Suppressor macrophage treated with lipopolysaccharide for 1 hour (primary cell): ENCODE measurements around the gene TGDS.
A peak's percentile ranks its signal among the peaks of the same experiment; 100 is the strongest.
"Not testable (repeated sequence)": the region's sequence is repeated elsewhere in the genome, so short reads cannot be mapped to it uniquely, and the experiment has no call there.

ENCODE experiments used
- DNase-seq, 3 donors: peaks; one replicate each; pipeline ENCODE4 v3.0.0-alpha.2; 2020 to 2022

Gene TGDS

DNA sequence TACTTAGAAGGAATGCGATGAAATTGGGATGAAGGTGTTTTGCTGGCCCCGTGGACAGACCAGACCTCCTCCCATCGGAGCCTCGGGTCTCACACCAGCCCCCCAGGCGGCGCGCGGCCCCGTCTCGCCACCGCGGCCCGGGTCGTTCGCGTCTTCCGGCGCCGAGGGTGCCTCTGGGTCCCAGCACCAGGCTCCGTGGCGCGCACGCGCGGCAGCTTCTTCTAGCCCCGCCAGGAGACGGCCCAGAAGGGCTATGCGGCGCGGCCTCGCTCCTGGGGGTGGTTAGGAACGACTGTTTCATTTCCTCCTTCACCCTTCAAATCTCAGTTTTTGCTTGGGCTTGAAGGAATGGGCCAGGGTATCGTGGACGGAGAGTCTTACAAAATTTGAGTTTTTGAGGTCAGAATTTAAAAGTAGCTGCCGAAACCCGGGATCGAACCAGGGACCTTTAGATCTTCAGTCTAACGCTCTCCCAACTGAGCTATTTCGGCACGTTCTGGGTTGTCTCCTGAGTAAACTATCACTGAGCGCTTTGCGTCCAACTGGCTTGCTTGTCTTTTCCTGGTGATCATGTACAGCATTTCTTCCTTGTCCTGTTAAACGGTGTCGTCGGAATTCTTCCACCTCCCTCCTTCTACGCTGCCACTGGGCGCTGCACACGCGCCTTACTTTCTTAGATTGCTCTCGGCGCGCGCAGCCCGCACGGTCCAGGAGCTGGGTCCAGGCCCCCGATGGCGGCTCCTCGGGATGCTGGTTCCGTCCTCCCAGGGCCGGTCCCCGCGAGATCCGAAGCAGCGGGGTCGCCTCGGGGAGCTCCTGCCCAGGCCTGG is 46.5 kb downstream of the TGDS start:
- peak; percentile 94 to 97 (median 97) for DNase-seq

DNA sequence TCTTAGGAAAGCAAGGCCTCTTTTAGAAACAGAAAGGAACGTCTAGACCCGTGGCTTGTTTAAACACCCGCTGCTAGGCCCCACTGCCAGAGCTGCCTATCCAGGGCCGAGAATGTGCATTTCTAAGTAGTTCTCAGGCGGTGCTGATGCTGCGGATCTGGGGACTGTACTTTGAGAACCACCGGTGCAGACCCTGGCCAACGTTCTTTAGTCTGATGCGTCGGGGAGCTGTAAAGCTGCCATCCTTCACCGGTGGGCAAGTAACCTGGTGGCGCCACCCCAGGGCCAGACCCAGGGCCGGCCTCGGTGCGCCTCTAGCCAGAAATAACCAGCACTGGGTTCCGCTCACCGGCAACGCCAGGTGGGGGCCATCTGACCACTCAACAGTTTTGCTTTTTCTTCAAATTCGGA is 47.1 kb downstream of the TGDS start:
- peak; percentile 23 to 45 (median 34) for DNase-seq

DNA sequence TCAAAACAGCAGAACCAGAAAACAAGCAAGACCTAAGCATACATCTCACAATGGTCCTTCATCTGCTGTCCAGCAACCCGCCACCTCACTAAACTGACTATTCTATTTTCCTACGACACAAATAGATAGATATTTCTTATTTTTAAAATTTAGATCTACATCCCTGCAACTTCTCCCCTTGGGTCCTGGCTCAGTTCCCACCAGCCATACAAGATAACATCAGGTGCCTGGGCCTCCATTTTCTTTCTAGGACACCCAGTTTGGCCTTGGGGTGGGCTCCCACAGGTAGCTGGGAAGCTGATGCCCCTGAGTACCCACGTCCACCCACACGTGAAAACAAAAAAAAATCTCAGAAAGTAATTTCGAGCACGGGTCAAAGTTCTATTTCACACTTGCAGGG is 47.6 kb downstream of the TGDS start:
- no peak for DNase-seq

DNA sequence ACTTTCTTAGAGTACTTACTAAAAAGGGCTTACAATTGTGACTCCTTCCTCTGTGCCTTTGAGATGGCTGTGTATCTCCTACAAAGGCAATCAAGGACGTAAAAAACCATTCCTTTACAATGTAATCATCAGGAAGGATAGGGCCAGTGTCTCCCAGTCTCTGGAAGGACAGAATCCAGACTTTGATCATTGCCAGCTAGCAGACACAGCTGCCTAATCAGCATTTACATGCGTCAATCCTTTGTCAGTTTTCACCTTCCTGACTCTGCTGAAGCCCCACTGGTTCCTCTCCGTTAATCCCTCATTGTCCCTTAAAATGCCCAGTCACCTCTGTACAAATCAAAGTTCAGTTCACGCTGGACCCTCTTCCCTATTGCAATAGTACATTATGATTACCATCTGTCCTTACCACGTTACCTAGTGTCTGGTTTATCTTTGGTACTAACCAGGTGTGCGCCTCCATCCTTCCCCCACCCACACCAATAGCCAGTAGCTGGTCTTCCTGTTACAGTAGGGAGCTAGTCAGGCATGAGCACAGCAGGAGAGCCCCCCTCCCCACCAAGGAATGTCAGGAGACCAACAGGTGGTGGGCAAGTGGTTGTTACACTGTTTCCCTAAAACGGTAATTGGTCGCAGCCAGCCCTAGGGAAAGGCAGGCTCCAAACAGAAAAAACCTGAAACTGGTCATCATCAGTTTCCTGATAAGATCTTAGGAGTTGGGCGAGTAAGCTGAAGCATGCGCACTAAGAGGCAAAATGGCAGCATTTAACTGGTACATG is 49.7 kb downstream of the TGDS start:
- DNase-seq: no peak

DNA sequence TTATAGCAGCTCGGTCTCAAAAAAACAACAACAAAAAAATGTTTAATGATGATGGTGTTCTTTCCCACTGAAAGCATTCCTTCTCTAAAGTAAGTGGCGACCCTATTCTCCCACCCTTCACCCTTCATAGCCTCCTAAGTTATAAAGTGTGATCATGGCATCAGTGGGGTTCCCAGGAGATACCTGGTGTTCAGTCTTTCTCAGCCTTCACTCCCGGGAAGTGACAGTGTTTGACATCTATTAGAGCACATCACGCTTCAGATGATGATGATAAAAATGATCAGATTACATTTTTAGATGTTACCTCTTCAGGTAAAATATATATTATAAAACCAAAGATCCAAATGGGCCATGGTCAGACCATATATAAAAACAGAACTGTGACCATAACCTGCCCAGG is 51.0 kb downstream of the TGDS start:
- DNase-seq: no peak

DNA sequence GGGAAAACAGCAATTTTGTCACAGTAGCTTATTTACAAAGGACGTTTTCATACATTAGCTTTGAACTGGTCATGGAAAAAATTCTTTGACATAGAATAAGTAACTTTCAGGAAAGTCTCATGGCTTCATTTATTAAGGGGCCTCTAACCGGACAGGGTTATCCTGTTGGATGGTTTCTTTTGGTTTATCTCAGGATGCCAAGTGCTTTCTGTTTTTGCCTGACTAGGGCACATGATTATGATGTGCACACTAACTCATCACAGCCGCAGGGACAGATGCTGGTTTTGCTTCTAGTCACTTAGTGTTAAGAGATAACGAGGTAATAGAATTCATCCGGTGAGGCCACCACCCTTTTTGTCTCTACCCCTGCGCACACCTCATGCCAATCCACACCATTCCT is 53.0 kb downstream of the TGDS start:
- no peak for DNase-seq

DNA sequence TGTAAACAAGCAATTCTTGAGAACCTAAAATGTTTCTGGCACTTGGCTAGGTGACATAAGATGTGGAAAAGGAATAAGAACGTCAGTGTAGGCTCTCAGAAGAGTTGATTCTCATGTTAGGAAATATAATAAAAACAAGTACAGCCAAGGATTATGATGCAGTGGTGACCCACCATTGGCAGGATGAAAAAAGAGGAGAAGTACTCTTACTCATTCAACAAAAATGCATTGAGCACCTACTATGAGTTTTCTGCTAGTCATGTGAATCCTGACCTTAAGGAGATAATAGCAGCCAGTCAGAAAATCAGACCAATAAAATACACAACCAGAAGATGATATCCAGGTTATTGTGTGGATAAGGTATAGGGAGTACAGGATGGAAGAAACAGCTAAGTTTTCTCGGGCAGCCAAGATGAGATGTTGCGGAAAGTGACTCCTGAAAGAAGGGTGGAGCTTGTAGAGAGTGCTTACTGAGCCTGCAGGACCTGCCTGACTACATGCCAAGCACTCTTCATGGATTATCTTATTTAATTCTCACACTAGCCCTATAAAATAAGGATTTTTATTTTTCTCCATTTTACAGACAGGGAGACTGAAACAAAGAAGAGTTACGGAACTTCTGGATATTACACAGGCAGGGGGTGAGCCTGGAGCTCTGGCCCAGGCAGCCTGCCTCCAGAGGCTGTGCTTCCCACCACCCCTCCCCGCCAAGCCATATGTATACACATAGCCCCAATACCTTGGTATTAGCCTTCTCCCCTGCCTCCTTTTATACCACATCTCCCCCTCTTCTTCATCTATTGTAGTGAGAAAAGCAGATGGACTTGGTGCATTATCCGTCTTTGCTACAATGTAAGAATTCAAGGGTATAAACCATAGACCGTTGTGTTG is 58.0 kb downstream of the TGDS start:
- no peak for DNase-seq

DNA sequence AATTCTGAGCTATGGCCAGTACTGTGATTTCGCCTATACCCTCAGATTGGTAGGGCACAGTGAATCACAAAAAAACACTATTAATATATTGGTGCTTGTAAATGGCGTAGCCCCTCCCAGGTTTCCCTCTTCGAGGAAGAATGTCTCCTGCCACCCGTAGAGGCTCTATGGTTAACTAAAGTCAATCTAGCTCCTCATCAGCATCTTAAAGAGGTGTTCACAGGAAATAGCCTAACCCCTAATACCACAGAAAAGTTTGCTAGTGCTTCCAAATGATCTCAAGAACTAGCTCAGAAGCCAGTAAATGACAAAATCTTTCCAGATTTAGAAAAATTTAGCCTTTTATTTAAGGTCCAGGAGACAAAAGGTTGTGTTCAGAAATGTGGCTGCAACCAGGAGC is 60.2 kb downstream of the TGDS start:
- no peak for DNase-seq

DNA sequence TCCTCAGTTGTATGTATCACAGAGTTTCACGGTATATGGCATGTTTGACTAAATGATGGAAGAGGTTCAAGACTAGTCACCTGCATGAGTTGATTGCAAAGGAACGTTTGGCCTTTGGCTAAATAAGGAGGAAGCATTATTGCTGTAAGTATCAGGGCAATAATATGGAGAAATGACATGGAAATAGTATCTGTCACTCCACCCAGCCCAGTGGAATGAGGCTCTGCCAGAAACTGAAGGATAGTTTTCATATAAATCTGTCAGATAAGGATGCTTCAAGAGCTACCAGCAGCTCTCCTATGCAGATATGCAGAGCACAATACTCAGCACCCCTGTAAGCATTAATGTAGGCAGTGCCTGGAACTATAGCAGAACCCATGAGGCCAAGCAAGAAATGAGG is 60.7 kb downstream of the TGDS start:
- DNase-seq: no peak

DNA sequence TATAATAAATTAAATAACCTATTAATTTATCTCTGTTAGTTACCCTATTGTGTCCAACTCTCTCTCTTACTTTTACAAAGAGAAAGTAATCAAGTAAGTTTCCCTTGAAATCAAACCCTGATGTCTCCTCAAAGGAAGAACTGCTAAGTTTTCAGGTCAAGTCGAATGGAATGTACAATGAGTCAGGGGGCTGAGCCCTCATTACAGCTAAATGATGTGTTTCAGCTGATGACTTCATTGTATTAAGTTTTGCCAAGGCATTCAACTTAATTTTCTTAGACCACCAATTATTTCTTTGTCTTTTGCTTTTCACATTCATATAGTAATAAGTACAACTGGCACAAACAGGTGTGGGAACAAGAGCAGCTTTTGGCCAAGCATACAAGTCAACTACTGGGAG is 61.8 kb downstream of the TGDS start:
- DNase-seq: no peak

DNA sequence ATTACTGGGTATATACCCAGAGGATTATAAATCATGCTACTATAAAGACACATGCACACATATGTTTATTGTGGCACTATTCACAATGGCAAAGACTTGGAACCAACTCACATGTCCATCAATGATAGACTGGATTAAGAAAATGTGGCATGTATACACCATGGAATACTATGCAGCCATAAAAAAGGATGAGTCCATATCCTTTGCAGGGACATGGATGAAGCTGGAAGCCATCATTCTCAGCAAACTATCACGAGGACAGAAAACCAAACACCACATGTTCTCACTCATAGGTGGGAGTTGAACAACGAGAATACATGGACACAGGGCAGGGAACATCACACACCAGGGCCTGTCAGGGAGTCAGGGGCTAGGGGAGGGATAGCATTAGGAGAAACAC is 63.7 kb downstream of the TGDS start:
- not testable (repeated sequence) for DNase-seq

DNA sequence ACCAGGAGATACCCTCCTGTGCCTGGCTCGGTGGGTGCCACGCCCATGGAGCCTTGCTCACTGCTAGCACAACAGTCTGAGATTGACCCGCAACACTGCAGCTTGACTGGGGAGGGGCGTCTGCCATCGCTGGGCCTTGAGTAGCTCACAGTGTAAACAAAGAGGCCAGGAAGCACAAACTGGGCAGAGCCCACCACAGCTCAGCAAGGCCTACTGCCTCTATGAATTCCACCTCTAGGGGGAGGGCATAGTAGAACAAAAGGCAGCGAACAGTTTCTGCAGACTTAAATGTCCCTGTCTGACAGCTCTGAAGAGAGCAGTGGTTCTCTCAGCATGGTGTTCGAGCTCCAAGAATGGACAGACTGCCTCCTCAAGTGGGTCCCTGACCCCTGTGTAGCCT is 69.0 kb downstream of the TGDS start:
- DNase-seq: not testable (repeated sequence)

DNA sequence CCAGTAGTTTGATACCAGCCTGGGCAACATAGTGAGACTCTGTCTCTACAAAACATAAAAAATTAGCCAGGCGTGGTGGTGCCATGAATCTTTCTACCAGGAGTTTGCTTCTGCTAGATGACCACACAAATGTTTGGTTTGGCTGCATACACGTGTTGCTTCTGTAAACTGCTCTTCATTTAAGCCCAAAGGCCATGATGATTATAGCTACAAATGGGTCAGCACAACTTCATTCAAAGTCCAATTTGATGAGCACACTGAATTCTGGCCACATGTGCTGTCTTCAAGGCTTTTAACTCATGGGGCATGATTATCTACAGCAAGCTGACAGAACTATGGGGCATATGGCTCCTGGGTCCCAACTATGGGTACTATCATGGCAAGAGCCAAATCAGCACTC is 70.2 kb downstream of the TGDS start:
- DNase-seq: no peak

DNA sequence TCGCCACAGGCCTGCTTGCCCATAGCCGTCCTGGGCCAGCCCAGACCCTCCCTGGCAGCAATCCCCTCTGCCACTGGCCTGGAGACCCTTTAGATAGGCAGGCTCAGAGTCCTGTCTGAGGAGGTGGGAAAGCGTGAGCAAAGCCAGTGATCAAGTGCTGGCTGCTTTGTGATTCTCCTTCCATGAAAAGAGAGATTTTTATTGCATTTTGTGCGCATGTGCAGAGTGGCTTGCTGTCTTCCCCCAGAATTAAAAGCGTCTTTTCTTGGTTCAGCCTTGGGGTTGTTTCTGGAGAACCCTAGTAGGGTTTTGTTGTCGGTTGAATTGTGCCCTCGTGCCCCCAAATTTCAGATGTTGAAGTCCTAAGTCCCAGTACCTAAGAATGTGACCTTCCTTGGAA is 71.5 kb downstream of the TGDS start:
- no peak for DNase-seq
